Measurements from ENCODE around the gene ACE.

ACE gene

DNA sequence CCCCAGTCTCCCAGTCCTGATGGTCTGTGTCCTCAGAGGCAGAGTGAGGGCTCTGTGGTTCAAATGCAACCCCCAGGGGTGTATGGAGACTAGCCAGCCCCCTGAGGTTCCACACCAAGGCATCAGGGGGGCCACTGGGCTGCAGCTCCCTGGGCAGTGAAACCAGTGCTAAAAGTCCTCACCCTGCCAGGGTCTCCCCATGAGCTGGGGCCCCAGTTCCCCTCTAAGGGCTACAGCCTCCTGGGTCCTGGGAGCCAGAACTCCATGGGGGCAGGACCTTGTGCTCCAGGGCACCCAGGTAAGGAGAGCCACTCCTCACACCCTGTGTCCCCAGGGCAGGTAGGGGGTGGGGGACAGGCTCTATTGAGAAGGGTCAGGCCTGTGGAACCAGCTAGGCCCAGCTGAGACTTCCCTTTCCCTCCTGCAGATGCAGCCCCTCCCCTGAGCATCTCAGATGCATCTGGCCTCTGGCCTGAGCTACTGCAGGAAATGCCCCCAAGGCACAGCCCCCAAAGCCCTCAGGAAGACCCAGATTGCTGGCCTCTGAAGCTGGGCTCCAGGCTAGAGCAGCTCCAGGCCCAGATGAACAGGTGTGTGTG, 67.1 kb downstream of the ACE start:
- in situ Hi-C loops (cut with HindIII; ENCODE audit: low pct_ligation_motif_present, low sequenced_read_pairs), result no loop called here
- H3K27ac ChIP-seq, result no peak overlapping the region
- TF ChIP-seq, protein P1, sequence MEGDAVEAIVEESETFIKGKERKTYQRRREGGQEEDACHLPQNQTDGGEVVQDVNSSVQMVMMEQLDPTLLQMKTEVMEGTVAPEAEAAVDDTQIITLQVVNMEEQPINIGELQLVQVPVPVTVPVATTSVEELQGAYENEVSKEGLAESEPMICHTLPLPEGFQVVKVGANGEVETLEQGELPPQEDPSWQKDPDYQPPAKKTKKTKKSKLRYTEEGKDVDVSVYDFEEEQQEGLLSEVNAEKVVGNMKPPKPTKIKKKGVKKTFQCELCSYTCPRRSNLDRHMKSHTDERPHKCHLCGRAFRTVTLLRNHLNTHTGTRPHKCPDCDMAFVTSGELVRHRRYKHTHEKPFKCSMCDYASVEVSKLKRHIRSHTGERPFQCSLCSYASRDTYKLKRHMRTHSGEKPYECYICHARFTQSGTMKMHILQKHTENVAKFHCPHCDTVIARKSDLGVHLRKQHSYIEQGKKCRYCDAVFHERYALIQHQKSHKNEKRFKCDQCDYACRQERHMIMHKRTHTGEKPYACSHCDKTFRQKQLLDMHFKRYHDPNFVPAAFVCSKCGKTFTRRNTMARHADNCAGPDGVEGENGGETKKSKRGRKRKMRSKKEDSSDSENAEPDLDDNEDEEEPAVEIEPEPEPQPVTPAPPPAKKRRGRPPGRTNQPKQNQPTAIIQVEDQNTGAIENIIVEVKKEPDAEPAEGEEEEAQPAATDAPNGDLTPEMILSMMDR (IDR thresholded peaks at IDR 0.05; ENCODE audit: low read depth, low read length, missing control alignments), result no peak
- no peaks in the 10 kb centered on the region for H3K36me3 ChIP-seq (replicated peaks)
- H3K27me3 ChIP-seq (replicated peaks), result peaks cover 5% of the 10 kb centered on the region
- no peak overlapping the region for H3K4me3 ChIP-seq (ENCODE audit: low read depth, low read length)
- no peak for DNase-seq

DNA sequence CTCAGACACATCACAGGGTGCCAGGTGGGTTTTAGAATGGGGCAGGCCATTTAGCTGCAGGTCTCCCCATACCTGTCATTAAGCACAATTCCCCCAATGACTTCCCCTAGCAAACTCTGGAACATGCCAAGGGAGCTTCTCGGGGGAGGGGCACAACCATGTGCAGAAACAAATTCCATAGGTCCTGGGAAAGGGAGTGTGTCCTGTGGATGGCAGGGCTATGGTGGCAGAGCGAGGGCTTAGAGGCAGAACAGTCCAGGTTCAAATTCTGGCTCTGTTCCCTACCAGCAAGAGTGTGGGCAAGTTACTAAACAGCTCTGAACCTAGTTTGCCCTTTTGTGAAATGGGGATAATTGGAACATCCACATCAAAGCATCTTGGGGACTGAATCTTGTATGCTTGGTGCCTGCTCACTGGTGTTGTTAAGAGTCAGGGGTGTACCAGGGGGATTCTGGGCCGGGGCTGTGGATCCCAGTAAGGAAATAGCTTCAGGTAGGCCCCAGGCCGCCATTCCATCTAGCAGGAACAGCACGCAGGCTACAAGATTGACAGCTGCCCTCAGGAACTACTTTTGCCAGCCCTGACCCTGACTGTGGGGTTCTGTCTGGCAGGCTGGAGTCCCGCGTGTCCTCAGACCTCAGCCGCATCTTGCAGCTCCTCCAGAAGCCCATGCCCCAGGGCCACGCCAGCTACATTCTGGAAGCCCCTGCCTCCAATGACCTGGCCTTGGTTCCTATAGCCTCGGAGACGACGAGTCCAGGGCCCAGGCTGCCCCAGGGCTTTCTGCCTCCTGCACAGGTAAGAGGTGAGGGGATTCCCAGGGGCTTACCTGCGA, 67.8 kb downstream of the ACE start:
- H3K27ac ChIP-seq, result no peak overlapping the region
- in situ Hi-C loops (cut with HindIII; ENCODE audit: low pct_ligation_motif_present, low sequenced_read_pairs), result no loop called here
- no peaks in the 10 kb centered on the region for H3K27me3 ChIP-seq (replicated peaks)
- no peak for DNase-seq
- TF ChIP-seq, protein P1 (IDR thresholded peaks at IDR 0.05; ENCODE audit: low read depth, low read length, missing control alignments), result no peak
- H3K4me3 ChIP-seq (ENCODE audit: low read depth, low read length), result no peak overlapping the region
- no peaks in the 10 kb centered on the region for H3K36me3 ChIP-seq (replicated peaks)

DNA sequence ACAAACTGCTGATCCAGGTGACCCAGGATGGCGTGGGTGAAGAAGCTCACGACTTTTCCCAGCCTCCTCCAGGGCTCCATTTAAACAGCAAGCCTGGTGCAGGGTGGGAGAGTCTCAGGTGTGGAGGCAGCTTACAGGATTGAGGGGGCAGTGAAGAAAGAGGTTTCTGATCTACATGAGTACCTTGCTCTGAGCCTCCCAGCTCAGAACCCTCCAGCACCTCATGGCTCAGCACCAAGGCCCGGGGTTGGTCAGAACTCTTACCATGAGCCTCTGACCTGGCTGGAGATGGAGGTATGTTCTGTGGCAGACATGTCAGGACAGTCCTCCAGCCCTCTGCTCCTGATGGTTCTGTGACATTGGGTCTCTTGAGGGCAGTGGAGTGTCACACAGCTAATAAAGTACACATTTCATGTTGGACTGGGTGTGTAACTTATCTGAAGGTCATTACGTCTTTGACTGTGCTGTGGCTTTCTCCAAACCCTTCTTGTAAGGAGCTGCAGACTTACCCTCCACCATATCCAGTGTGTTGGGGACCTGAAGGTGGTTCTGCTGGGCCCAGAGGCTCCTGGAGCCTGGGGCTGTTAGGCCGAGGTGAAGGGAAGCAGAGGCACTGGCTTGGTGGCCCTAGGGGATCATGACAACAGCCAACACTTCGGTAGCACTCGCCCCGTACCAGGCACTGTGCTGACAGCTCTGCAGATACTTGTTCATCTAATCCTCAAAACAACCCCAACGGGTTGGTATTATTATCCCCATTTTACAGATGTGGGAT, 69.6 kb downstream of the ACE start:
- H3K4me3 ChIP-seq (ENCODE audit: low read depth, low read length), result no peak overlapping the region
- no peak overlapping the region for H3K27ac ChIP-seq
- no peaks in the 10 kb centered on the region for H3K36me3 ChIP-seq (replicated peaks)
- TF ChIP-seq, protein P1 (IDR thresholded peaks at IDR 0.05; ENCODE audit: low read depth, low read length, missing control alignments), result no peak
- no peak for DNase-seq
- in situ Hi-C loops (cut with HindIII; ENCODE audit: low pct_ligation_motif_present, low sequenced_read_pairs), result no loop called here
- H3K27me3 ChIP-seq (replicated peaks), result no peaks in the 10 kb centered on the region

DNA sequence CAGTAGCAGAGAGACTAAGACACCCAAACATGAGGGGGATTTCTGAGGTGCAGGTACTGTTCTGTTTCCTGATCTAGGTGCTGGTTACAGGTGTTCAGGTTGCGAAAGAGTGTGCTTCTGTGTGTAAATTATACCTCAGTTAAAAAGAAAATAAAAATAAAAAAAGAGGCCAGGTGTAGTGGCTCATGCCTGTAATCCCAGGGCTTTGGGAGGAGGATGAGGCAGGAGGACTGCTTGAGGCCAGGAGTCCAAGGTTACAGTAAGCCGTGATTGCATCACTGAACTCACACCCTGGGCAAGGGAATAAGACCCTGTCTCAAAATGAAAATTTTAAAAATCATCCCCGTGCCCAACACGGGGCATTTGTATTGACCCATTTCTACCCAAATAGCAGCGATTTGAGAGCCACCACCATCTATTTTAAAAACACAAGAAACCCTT, 70.2 kb downstream of the ACE start:
- H3K36me3 ChIP-seq (replicated peaks), result no peaks in the 10 kb centered on the region
- TF ChIP-seq, protein P1 (IDR thresholded peaks at IDR 0.05; ENCODE audit: low read depth, low read length, missing control alignments), result no peak
- no peaks in the 10 kb centered on the region for H3K27me3 ChIP-seq (replicated peaks)
- no peak overlapping the region for H3K27ac ChIP-seq
- no peak overlapping the region for H3K4me3 ChIP-seq (ENCODE audit: low read depth, low read length)
- no peak for DNase-seq
- in situ Hi-C loops (cut with HindIII; ENCODE audit: low pct_ligation_motif_present, low sequenced_read_pairs), result no loop called here

Data from brain microvascular endothelial cell (primary cell).